Cardiac fibroblast (primary cell): ENCODE measurements around the gene PIK3CD.
"Not testable (repeated sequence)": the region's sequence is repeated elsewhere in the genome, so short reads cannot be mapped to it uniquely, and the experiment has no call there.

ENCODE experiments used
- DNase-seq, 2 donors: peaks; one replicate each; pipeline versions ENCODE4 v3.0.0 to v3.0.0-alpha.2; 2010; ENCODE audit warnings: low read depth in 2 of 2
- H3K4me3 ChIP-seq, 2 donors: replicated peaks in 1 of 2; 1 replicate in 1 of 2; 2 replicates in 1 of 2; pipeline ENCODE4 v1.5.1; 2011; ENCODE audit warnings: low read depth in 2 of 2, low read length in 2 of 2, mild to moderate bottlenecking in 2 of 2, moderate library complexity in 1 of 2
- CTCF ChIP-seq: IDR thresholded peaks from one replicate; pipeline ENCODE4 v1.5.1; 2011; ENCODE audit warnings: low read depth, mild to moderate bottlenecking, low read length, inconsistent platforms

PIK3CD gene

GRCh38 chr1:9758559-9759121 lies 107.1 kb downstream of the PIK3CD start:
- no peak overlapping the region for H3K4me3 ChIP-seq
- TF ChIP-seq CTCF, result no peak
- no peak for DNase-seq

- no peak for DNase-seq
- TF ChIP-seq CTCF, result no peak
- H3K4me3 ChIP-seq, result no peak overlapping the region
Observed at GRCh38 chr1:9759939-9760338, 108.4 kb downstream of the PIK3CD start.

- TF ChIP-seq CTCF, result no peak
- no peak for DNase-seq
- H3K4me3 ChIP-seq, result no peak overlapping the region
Observed at GRCh38 chr1:9760824-9761223, 109.3 kb downstream of the PIK3CD start.

- no peak for DNase-seq
- H3K4me3 ChIP-seq, result no peak overlapping the region
- no peak for TF ChIP-seq CTCF
Observed at GRCh38 chr1:9761855-9762254, 110.3 kb downstream of the PIK3CD start.

- not testable (repeated sequence) for H3K4me3 ChIP-seq, DNase-seq
Observed at GRCh38 chr1:9762446-9762845, 110.9 kb downstream of the PIK3CD start.

GRCh38 chr1:9763914-9764313 lies 112.4 kb downstream of the PIK3CD start:
- H3K4me3 ChIP-seq, result no peak overlapping the region
- TF ChIP-seq CTCF, result no peak
- DNase-seq, result no peak

GRCh38 chr1:9764550-9764949 lies 113.0 kb downstream of the PIK3CD start:
- no peak for TF ChIP-seq CTCF
- H3K4me3 ChIP-seq, result no peak overlapping the region
- DNase-seq, result no peak
